DND-41 (cell line): ENCODE measurements around the gene MZT2B.
"Not testable (repeated sequence)": the region's sequence is repeated elsewhere in the genome, so short reads cannot be mapped to it uniquely, and the experiment has no call there.

Experiments used
- CTCF ChIP-seq: IDR thresholded peaks from 2 replicates; pipeline ENCODE4 v1.5.1; 2012; ENCODE audit warnings: borderline replicate concordance, low read length, moderate library complexity, mild to moderate bottlenecking; ENCODE audit not compliant: poor library complexity, severe bottlenecking; ENCODE audit errors: extremely low read depth
- EZH2 ChIP-seq: IDR thresholded peaks from 3 replicates; pipeline ENCODE4 v1.6.1; 2012; ENCODE audit warnings: borderline replicate concordance, low read depth, mild to moderate bottlenecking, moderate library complexity, low read length, inconsistent platforms; ENCODE audit not compliant: severe bottlenecking

GRCh38 chr2:130159376-130159775 is 22.7 kb upstream of the MZT2B start:
- not testable (repeated sequence) for TF ChIP-seq CTCF, EZH2
